Measurements from ENCODE around the gene CACNA1D.

Gene CACNA1D

GRCh38 chr3:53486961-53487654, 7.3 kb upstream of the CACNA1D start:
- no peak overlapping the region for H3K4me3 ChIP-seq (ENCODE audit: control insufficient read depth, low read depth, low read length)
- no peak for DNase-seq (ENCODE audit: low read depth)
- no peak for TF ChIP-seq CTCF (IDR thresholded peaks at IDR 0.05; ENCODE audit: control insufficient read depth, insufficient read depth, low read depth, low read length, missing control alignments)

- no peak overlapping the region for H3K4me3 ChIP-seq (ENCODE audit: control insufficient read depth, low read depth, low read length)
- TF ChIP-seq CTCF (IDR thresholded peaks at IDR 0.05; ENCODE audit: control insufficient read depth, insufficient read depth, low read depth, low read length, missing control alignments), result no peak
- DNase-seq (ENCODE audit: low read depth), result no peak
Observed at GRCh38 chr3:53489386-53489785, 5.0 kb upstream of the CACNA1D start.

DNA sequence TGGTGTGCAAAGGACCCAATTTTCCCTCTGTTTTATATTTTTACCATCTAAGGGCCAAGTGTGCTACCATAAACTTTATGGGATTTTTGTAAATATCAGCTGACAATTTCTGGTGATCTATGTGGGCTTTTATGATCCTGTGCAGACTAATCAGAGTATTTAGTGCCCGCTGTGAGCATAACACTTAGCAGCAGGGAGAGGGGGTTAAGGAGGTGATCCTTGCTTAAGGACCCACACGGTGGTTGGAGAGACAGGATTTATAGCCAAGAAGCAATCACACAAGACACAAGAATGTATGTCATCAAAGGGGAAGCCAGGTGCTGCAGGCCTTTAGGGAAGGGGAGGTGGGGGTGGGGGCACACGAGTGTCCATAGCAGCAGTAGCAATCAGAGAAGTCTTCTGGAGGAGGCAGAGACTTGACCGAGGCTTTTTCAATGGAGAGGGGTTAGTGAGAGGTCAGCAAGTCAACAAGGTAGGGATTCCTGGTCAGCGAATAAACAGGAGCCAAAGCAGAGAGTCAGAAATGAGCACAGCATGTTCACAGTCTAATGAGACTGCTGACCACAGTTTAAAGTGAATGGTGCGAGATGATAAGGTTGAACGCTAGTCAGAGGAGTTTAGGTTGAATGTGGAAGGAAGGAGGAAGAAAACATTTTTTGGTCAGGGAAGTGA, 4.5 kb upstream of the CACNA1D start:
- no peak overlapping the region for H3K4me3 ChIP-seq (ENCODE audit: control insufficient read depth, low read depth, low read length)
- DNase-seq (ENCODE audit: low read depth), result no peak
- no peak for TF ChIP-seq CTCF (IDR thresholded peaks at IDR 0.05; ENCODE audit: control insufficient read depth, insufficient read depth, low read depth, low read length, missing control alignments)

DNA sequence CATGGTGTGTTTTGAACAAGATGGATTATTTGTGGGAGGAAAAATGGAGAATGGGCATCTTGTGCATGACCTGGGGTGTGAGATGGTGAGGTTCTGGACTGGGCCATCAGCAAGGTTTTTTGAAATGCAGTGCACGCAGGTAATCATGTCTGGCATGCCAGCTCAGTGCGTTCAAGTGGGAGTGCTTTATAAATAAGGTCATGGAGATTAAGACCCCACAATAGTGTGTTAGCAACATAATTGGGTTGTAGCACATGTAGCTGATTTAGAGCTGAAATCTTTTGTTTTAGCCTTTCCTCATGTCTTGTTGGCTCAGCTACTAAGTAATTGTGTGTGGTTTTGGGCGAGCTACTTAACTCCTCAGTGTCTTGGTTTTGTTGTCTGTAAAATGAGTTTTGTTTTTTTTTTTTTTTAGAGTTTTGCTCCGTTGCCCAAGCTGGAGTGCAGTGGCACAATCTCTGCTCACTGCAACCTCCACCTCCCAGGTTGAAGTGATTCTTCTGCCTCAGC, 3.9 kb upstream of the CACNA1D start:
- no peak overlapping the region for H3K4me3 ChIP-seq (ENCODE audit: control insufficient read depth, low read depth, low read length)
- DNase-seq (ENCODE audit: low read depth), result no peak
- no peak for TF ChIP-seq CTCF (IDR thresholded peaks at IDR 0.05; ENCODE audit: control insufficient read depth, insufficient read depth, low read depth, low read length, missing control alignments)

DNA sequence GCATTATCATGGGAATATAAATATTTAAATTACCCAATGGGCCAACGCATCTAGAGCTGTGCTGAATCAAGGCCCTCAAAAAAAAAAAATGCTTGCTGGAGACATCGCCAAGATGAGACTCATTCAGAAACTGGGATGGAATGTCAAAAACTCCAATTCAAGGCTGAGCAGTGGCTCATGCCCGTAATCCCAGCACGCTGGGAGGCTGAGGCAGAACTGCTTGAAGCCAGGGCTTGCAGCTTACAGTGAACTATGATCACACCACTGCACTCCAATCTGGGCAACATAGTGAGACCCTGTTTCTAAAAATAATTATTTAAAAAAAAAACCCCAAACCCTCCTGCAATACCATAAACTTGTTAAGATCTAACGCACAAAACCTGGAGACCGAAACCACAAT, 3.1 kb upstream of the CACNA1D start:
- no peak for TF ChIP-seq CTCF (IDR thresholded peaks at IDR 0.05; ENCODE audit: control insufficient read depth, insufficient read depth, low read depth, low read length, missing control alignments)
- H3K4me3 ChIP-seq (ENCODE audit: control insufficient read depth, low read depth, low read length), result no peak overlapping the region
- no peak for DNase-seq (ENCODE audit: low read depth)

- no peak overlapping the region for H3K4me3 ChIP-seq (ENCODE audit: control insufficient read depth, low read depth, low read length)
- TF ChIP-seq CTCF (IDR thresholded peaks at IDR 0.05; ENCODE audit: control insufficient read depth, insufficient read depth, low read depth, low read length, missing control alignments), result no peak
- DNase-seq (ENCODE audit: low read depth), result no peak
Observed at GRCh38 chr3:53493595-53493962, 832 bp upstream of the CACNA1D start.

All from AG09309 (cell line).